Activated naive CD4-positive, alpha-beta T cell treated with anti-CD3 and anti-CD28 coated beads, Interleukin-2, amount 50 U/mL, for 16 hours (primary cell): ENCODE measurements around the gene DBX1.
"Not testable (repeated sequence)": the region's sequence is repeated elsewhere in the genome, so short reads cannot be mapped to it uniquely, and the experiment has no call there.

Experiments used
- DNase-seq: peaks from one replicate; pipeline ENCODE4 v3.0.0-alpha.2; 2020

Gene DBX1, protein sequence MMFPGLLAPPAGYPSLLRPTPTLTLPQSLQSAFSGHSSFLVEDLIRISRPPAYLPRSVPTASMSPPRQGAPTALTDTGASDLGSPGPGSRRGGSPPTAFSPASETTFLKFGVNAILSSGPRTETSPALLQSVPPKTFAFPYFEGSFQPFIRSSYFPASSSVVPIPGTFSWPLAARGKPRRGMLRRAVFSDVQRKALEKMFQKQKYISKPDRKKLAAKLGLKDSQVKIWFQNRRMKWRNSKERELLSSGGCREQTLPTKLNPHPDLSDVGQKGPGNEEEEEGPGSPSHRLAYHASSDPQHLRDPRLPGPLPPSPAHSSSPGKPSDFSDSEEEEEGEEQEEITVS

GRCh38 chr11:20160425-20161229 is at the start of gene DBX1:
Gene DBX1, minus strand, starts transcription at chr11:20160475. Its CDS starts 151 bp downstream, at chr11:20160324.
- DNase-seq: no peak

GRCh38 chr11:20208622-20209111 is 48.4 kb upstream of the DBX1 start:
- no peak for DNase-seq

DNA sequence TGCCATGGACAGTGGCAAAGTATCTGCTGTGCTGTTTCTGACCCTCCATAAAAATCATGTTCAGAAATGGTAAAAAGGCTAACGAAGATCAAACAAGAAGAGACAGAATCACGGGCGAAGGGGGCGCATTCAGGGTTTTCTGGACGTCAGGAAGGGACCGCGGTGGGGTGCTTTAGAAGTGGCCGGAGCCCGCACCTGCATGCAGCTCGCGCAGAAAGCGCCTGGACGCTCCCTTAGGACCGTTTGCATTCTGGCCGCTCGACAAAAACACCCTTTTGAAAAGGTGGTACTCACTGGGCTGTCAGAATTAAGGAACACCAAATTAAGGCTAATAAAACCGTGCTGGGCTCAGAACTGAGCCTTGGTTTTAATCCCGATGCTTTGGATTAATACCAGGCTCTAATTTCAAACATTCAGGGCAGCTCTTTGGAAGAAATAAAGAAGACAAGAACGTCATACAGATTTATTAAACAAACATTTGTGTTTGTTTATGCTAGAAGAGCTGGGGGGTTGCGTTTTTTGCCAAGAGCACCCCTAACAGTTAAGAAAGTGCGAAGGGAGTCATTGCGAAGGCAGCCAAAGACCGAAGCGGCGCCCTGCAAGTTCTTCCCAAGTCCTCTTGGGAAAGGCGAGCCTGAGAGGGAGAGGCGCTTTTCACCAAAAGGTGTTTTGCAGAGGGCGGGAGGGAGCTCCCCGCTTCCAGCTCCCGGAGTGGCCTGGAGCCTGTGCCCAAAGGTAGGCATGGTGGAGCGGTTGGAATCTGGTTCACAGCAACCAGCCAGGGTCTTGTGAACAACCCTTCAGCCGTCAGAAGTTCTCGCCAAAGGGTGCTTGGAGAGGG is 47.7 kb upstream of the DBX1 start:
- no peak for DNase-seq

DNA sequence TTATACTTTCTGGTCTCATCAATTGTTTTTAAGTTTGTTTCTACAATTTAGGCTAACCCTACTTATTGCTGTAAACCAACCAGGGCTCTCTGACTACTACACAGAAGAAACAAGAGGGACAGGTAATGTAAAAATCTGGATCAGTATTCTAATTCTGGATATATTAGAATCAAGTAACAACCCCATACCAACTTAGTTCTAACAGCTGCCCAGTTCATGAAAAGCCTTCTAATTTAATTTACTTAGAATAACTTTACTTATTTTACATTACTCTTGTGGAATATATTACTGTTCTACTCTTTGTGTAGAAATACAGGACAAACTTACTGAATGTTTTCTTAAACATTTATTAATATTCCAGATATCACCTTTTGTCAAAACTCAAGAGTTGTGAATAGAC is 45.5 kb upstream of the DBX1 start:
- DNase-seq: no peak

DNA sequence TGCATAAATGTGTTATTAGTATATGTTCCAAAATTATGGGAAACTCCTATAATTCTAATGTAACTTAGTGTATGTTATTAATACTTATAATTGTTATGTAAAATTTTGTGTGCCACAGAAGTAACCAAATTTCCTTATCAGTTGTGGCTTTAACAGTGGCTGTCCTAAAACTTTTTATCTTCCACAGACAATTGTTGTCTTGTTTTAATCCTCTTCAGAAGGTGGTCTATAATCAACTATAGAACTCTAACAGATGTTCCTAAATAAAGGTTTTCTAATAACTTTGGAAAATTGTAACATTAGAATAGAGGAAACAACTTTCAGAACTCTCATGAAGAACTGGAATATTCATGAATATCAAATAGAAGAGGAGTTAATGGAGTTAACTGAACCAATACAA is 44.4 kb upstream of the DBX1 start:
- no peak for DNase-seq

GRCh38 chr11:20203831-20204230 is 43.6 kb upstream of the DBX1 start:
- no peak for DNase-seq

DNA sequence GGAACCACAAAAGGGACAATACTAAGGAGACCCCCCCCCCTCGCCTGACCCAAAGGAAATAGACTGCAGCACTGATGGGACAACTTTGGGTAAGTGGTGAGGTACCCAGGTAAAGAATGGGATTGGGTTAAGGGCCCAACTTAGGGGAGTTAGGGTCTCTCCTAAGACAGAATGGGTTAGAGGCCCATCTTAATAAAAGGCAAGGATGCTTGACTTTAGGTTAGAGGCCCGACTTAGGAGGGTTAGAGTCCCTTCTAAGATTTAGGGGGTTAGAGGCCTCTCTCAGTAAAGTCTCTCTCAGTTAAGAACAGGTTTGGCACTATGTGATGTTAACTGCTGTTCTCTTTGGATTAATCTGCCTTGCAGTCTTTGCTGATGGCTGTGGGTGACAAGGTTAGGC is 41.0 kb upstream of the DBX1 start:
- DNase-seq: no peak

DNA sequence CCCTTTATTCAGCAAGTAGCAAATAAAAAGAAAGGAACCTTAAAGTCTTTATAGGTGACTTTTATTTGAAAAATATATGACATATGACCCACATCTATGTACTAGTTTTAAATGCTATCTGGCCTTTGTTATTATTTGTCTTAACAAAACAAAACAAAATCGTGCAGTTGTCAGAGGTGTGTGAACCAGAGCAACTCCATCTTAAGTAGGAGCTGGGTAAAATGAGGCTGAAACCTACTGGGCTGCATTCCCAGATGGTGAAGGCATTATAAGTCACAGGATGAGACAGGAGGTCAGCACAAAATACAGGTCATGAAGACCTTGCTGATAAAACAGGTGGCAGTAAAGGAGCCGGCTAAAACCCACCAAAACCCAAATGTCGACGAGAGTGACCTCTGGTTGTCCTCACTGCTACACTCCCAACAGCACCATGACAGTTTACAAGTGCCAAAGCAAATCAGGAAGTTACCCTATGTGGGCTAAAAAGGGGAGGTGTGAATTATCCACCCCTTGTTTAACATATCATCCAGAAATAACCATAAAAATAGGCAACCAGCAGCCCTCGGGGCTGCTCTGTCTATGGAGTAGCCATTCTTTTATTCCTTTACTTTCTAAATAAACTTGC is 40.2 kb upstream of the DBX1 start:
- not testable (repeated sequence) for DNase-seq

- DNase-seq: no peak
Measured at GRCh38 chr11:20197881-20198280, 37.6 kb upstream of the DBX1 start.

- DNase-seq: no peak
Measured at GRCh38 chr11:20194470-20194869, 34.2 kb upstream of the DBX1 start.

DNA sequence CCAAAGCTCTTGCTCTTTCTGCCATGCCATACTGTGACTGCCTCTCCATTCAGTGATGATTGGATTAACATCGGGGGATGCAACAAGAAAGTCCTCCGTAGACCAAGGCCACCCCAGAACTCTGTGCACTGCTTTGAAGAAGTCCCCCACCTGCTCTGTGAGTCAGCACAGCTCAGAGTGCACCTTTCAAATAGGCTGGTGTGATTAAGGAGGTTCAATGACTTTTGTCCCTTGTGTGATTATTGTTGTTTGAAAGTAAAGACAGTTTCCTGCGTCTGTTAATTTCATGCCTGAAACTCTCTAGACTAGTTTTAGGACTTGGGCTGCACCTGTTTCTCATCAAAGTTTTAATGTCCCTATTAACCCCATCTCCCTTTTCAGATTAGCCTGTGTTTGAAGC is 33.0 kb upstream of the DBX1 start:
- DNase-seq: no peak

GRCh38 chr11:20192641-20193040 is 32.4 kb upstream of the DBX1 start:
- no peak for DNase-seq

GRCh38 chr11:20192151-20192550 is 31.9 kb upstream of the DBX1 start:
- DNase-seq: no peak

- DNase-seq: no peak
Measured at GRCh38 chr11:20178976-20179375, 18.7 kb upstream of the DBX1 start.

DNA sequence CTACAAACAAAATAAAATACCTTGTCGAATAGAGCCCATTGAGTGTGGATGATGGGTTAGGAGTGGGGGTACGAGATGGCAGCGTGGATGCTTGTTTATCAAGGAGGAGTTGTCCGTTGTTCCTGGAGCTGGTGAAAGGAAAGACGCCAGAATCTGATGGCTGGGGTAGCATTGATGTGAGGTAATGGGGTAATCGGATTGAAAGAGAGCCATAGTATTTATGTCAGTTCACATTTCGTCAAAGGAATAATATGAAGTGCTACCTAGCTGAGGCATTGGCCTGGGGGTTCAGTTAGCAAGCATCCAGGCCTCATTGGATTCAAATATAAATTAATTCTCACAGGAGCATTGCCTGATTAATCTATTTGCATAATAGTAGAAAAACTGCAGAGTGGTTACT is 16.9 kb upstream of the DBX1 start:
- DNase-seq: no peak

GRCh38 chr11:20172721-20173447 is 12.6 kb upstream of the DBX1 start:
- DNase-seq: no peak

DNA sequence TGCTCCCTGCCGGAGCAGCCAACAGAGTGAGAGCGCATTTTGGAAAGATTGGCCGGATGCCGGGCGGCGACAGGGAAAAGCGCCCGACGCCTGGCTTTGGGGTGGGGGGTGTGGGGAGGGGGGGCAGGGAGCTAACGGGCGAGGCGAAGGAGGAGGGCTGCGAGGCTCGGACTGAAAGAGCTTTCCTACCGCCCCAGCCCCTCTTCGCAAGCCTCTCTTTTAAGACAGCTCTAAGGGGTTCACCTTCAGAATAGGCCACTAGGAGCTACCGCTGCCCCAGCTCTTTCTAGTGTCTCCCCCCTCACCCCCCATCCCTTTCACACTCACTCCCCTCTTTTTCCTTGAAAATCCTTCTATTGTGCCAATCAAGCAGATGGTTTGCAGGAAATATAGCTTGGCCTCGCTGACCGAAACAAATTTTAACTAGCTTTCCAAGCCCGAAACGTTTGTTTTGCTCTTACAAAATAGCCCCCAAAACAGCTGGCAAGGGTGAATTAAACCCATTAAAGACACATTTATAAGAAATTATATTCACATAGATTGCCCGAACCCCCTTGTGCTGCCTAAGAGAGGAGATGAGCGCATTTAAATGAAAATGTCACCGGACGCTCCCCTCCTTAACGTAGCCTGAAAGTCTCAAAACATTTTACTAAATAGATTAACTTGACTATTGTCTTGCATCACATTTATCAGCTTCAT is 3.7 kb upstream of the DBX1 start:
- DNase-seq: no peak

GRCh38 chr11:20162824-20163782 is 2.8 kb upstream of the DBX1 start:
- DNase-seq: no peak

DNA sequence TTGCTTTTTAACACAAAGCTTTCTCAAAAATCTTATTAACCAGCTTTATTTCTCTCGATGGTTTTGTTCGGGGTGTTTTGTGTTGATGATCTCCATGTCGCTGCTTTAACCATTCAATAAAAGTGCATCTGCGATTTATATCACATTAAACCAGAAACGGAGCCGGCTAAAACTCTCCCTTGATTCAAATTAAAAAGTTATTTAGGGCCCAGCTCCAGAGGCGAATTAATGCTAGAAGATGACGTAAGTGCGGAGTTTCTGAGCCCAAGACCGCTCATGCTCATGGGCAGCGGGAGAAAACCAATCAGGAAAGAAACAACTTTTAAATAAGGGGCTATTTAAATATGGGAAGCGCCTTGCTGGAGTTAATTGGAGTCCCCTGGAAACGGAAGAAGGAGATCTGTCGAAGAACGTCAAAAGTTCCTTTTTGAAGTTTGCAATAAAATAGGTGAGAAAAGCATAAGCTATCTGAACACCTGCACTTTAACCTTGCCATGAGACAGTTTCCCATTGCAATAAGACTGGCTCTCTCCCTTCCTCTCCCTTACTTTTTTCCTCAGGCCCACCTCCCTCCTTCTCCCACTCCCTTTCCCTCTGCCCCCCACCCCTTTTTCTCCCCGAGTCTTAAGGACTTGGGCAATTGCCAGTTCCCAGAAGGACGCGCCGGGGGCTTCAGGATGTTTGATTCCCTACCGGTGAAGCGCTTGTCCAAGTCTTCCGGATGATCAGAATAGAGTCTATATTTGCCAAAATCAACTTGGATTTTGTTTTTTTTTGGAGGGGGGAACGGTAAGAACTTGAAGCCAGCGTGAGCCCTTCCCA is 1.9 kb upstream of the DBX1 start:
- no peak for DNase-seq
